Activated CD4-positive, alpha-beta T cell treated with anti-CD3 and anti-CD28 coated beads, Interleukin-10, Interleukin-2, amounts not matched to agents 100 ng/mL and 50 ng/mL, durations not matched to agents 16 hours and 8 hours (primary cell): ENCODE data around the gene MRPL45.

Experiments
- DNase-seq: peaks from one replicate; pipeline ENCODE4 v3.0.0-alpha.2; 2020

Gene MRPL45

DNA sequence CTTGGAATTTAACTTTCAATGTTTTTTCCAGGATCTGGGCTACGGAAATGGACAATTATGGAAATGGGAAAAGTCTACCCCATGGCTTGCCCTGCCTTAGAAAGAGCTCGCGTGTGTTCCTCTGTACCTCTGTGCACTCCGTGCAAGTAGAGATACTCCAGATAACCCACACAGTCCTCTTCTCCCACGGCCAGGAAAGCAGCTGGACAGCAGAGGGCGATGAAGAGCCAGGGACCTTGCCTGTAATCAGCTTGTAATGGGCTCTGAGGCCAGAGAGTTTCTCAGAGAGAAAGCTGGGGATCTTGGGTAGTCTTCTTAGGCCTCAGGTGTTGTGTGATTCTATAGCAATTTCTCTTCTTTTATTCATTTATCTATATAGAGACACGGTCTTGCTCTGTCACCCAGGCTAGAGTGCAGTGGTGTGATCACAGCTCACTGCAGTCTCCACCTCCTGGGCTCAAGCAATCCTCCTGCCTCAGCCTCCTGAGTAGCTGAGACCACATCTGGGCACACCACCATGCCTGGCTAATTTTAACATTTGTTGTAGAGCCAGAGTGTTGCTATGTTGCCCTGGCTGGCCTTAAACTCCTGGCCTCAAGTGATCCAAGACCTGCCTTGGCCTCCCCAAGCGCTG lies 52.2 kb downstream of the MRPL45 start:
- peak; percentile 87 for DNase-seq

DNA sequence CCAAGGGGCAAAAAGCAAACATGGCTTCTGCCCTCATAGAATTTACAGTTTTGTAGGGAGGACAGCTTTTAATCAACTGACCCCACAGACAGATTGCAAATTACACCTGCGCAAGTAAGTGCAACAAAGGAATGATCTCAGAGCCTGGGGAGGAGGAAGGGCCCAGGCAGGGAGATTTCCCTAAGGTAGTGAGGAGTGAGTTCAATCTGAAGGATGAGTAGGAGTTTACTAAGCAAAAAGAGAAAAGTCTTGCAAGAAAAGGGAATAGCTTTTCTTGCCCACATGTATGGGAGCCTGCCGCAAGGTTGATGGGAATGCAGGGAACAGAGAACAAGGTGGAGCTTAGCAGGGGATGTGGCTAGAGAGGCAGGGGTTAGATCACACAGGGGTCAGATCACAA lies 53.1 kb downstream of the MRPL45 start:
- no peak for DNase-seq

DNA sequence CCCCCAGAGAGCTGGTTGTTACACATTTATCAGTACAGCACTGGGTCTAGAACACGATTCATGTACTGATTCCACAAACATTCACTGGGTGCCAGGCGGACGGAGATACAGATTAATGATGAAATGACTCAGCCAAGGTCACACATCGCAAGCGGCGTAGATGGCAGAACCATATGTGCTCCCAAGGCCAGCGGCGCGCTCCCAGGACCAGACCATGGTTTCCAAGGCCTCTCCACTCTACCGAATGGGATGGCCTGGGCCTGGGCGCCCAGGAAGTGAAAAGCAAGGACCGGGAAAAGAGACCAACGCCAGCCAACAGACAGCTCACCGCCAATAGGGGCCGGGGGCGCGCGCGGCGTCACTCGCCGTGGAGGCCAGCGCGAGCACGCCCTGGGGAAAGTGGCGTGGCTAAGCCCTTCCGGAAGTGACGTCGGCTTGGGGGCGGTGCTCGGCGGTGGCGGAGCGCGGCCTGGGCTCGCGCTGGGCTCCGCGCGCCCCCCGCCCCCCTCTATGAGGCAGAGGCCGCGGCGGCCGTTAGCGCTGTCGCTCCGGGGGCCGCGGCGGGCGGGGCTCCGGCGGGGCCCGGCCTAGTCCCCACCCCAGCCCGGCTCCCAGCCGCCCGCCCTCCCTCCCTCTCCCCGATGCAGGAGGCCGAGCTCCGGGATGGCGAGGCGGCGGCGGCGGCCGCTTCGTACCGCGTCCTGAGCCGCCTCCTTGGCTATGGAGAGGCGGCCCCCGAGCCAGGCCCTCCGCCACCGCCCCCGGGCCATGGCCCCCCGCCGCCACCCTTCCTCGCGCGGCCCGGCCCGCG lies 54.6 kb downstream of the MRPL45 start, which contains the start of gene SOCS7:
Gene SOCS7, plus strand, starts transcription at position 433 of the 811 bp plus-strand sequence. Its CDS starts 209 bp downstream, at position 642.
- DNase-seq: peak; percentile 94

DNA sequence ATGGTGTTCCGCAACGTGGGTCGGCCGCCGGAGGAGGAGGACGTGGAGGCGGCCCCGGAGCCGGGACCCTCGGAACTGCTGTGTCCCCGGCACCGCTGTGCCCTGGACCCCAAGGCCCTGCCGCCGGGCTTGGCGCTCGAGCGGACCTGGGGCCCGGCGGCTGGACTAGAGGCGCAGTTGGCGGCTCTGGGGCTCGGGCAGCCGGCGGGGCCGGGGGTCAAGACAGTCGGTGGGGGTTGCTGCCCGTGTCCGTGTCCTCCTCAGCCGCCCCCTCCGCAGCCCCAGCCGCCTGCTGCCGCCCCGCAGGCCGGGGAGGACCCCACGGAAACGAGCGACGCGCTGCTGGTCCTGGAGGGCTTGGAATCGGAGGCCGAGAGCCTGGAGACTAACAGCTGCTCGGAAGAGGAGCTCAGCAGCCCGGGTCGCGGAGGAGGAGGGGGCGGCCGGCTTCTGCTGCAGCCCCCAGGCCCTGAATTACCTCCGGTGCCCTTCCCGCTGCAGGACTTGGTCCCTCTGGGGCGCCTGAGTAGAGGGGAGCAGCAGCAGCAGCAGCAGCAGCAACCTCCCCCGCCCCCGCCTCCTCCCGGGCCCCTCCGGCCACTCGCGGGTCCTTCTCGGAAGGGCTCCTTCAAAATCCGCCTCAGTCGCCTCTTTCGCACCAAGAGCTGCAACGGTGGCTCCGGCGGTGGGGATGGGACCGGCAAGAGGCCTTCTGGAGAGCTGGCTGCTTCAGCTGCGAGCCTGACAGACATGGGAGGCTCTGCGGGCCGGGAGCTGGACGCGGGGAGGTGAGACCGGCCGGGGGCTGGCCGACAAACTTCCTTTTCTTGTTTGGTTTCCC lies 55.5 kb downstream of the MRPL45 start:
- DNase-seq: peak; percentile 17

DNA sequence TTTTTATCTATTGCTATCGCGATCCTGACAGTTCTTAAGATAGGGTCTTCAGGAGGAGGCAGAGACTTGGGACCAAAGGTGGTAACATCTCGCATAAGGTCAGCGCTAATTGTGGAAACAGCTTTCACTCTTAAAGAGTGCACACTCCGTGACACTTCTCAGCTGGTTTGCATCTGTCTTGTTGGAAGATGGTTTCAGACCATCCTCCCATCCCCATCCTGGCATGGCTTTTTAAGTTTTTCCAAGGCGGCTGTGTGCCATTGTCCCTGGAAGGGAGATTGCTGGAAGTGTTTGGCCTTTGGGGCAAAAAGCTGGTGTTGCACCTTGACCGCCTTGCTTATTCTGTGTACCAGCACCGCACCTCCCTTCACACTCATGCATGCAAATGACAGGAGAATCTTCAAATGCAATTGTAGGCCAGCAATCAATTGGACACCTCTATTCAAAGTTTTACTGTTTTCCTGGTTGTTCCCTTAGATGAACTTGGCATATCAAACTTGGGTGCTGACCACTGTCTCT lies 56.2 kb downstream of the MRPL45 start:
- DNase-seq: no peak

DNA sequence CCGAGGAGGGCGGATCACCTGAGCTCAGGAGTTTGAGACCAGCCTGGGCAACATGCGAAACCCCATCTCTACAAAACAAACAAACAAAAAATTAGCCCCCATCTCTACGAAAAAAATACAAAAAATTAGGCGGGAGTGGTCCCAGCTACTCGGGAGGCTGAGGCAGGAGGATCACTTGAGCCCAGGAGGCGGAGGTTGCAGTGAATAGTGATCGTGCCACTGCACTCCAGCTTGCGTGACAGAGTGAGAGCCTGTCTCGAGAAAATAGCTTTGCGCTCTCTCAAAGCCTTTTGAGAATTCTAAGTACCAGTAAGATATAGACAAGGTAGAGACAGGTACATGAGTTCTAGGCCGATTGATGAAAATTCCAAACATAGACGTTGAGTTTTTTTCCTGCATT lies 56.7 kb downstream of the MRPL45 start:
- DNase-seq: no peak

DNA sequence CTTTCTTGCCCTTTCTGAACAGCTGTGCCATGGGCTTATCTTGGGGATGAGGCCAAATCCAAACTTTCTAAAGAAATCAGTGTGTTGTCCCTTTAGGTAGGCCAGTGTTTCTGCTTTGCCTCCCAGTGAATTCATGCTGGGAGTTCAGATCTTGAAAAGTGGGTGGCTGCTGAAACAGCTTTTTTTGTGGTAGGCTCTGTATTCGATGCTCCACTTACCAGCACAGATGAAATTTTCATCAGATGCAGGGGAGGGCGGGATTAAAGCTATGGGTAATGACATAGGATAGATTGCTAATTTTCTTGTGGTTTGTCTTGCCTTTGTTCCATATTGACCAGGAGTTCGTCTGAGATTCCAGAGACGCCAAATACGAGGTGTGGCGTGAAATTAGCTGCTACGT lies 57.5 kb downstream of the MRPL45 start:
- DNase-seq: no peak

DNA sequence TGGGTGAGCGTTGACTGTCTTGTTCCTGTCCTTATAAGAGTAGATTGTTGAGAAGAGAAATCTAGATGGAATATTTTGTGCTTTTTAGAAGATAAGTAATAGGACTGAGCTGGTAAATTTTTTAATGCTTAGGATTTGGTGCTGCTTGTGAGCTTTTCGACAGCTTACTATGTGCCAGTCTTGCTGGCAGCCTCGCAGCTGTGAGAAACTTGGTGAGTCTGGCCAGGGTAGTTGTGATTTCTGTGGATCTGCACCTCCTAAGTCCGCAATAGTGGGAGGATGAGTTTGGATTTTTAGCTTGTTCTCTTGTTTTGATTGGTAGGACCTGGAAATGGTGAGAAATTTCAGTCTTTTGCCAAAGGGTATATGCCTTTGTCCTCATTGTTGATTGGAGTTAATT lies 58.3 kb downstream of the MRPL45 start:
- DNase-seq: no peak

DNA sequence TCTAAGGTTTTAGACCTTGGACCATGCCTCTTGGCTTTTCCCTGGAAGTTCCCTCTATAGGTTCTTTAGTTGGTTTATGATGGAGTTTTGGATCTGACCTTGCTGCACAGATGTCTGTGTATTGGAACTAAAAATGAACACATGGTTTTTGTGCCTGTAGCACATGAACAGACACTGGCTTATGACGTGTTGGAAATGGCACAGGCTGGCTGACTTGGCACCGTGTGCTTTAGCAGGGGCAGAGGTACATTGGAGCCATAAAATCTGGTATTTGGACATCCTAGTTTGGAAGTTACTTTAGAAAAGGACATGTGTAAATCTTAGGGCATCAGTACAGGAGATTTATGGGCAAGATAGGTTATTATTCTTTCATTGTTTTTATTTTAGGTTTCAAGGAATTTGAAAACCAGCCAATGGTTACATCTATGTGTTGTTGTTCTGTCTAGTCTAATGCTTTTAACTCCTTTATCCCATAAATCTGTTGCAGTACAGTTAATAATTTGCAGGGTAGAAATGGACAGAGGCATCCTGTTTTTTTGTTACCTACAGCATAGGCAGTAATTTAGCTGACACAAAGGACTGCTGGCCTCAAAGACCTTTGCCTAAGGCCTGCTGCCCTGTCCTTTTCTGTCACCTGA lies 60.6 kb downstream of the MRPL45 start:
- no peak for DNase-seq

DNA sequence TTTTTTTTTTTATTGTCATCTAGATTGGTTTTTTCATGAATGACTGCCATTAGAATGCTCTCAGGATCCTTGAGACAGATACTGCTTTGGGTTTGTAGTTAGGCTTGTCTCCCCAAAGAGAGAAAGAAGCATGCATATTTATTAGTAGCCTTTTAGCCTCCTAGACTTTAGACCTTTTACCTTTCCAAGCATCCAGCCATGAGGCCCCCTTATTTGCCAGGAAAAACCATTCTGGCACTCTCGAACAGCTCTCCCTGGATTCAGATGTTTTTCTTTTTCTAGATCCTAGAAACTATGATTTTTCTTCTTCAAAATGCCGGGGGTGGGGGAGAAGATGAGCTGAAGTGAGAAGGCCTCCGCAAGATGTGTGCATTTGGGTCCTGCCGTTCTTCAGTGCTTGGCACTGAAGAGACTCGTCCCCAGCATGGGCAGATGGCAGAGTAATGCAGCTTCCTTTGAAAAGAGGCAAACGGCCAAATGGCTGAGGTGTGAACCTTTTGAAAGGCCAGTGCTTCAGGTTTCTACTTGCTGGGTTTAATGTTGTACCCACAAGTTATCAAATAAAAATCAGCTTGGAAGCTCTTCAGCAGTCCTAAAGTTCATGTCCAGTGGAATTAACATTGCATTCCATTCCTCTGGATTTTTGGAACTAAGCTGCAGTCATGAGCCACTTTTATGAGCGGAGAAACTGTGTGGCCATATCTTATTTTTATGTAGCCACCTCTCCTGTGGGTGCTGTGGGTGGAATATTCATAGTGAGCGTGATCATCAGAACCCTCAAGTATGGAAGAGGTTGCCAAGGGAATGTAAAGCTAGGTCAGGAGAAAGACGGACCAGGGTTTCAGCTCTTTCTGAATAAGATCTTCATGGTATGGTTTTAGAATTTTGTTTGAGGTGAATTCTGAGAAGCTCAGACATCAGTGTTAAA lies 61.9 kb downstream of the MRPL45 start:
- DNase-seq: no peak

DNA sequence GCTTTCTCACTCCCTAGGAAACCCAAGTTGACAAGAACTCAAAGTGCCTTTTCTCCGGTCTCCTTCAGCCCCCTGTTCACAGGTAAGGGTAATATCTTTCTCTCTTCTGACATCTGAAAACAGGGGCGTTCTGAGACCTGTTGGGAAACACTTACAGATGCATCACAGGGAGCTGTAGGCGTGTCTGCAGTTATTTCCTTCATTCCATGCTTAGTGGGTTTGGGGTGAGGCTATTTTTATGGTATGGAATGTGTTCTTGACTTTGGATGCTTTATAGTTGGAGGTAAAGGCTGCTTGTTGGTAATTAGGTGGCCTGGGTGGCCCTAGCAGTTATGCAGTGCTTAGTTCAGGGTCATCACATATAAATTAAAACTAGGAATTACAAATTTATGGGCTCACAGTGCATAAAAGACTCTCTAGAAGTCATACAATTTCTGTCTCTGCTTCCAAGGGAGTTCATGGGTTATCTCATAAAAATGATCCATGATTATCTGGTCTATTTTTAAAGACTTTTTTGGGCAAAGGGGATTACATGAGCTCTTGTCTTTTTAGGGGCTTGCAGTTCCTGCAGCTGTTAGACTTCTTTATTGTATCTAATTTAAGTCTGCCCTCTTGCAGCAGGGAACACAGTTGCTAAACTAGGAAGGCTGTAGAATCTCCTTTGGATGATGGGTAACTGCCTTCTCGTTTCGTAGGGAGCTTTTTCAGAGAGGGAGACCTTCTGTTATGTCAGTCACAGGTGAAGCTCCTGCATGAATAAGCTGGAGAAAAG lies 64.9 kb downstream of the MRPL45 start:
- DNase-seq: no peak

DNA sequence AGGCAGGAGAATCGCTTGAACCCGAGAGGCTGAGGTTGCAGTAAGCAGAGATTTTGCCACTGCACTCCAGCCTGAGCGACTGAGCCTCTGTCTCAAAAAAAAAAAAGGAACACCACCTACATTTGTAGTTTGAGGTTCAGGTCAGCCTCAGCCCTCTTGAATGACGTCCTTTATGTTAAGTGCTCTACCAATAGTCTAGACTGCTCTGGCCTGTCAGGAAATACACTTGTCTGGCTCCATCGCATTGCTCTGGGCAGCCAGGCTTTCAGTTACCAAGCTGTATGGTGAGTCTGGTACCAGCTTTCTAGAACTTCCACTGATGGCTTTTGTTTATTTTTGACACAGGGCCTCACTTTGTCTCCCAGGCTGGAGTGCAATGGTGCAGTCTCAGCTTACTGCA lies 66.0 kb downstream of the MRPL45 start:
- no peak for DNase-seq

DNA sequence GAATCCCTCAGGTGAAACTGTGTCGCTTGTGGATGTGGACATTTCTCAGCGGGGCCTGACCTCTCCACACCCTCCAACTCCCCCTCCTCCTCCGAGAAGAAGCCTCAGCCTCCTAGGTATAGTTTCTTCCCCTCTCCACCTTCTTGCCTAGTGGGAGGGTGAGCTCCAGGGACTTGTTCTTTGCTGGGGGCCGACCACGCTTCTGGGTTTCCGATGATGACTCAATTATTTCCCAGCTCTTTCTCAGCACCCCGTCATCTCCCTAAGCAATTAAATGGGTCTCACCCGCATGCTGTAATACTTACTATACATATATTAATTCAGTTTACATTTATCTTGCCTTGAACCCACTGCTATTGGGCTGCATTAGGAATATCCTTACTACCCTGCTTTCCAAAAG lies 67.8 kb downstream of the MRPL45 start:
- DNase-seq: no peak

DNA sequence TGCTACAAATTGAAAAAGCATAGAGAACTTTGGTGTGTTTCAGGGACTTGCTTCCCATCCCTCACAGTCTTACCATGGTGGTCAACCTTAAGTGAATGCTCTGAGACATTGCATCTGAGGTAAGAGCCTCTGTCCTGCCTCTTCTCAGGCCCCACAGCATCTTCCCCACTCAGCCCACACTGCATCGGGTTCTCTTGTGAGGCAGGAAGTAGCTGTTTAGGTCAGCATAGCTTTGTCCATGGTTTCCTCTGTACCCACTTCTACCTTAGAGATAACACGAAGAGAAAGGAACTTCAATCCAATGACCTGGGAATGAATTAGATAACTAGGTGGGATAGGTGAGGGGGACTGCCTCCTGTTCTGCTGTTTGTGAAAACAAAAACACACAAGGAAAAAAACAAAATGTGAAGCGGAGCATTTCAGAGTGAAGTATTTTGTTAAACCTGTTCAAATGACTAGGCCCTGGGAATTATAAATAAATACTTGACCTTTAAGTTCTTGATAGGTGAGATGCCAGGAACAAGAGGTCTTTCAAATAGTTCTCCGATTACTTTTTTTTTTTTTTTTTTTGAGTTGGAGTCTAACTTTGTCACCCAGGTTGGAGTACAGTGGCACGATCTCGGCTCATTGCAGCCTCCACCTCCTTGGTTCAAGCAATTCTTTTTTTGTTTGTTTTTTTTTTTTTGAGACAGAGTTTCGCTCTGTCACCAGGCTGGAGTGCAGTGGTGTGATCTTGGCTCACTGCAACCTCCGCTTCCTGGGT lies 72.3 kb downstream of the MRPL45 start:
- DNase-seq: no peak
